ENCODE measurements around the gene MLEC. TPM values are rescaled to one million over a fixed set of nuclear protein-coding genes. Genes with fewer than 3 reads are reported as not detected.
A peak's percentile ranks its signal among the peaks of the same experiment; 100 is the strongest.

Gene MLEC
- total and polyA plus RNA-seq, 2 of the 13 experiments (the other 11 are each of a cell fraction or from before 2014, with no cell fraction given): 49.8 to 156 TPM

- TF ChIP-seq ZNF407 (CRISPR knock-in tag; IDR thresholded peaks at IDR 0.05; ENCODE audit: not compliant biosample characterization) (no peak), CEBPG (CRISPR knock-in tag; IDR thresholded peaks at IDR 0.05) (no peak)
Observed at GRCh38 chr12:120721866-120722265, 34.9 kb downstream of the MLEC start (continued).

- H3K4me2 ChIP-seq (ENCODE audit: low read depth, low read length): no peak overlapping the region
- CTCF ChIA-PET (ENCODE audit: low intra/inter-chr PET ratio, low total read pairs): no interaction called here
- no peak for FAIRE-seq
- peaks cover 7 to 40% of the 10 kb centered on the region in 2 experiments for H3K36me3 ChIP-seq (replicated peaks in 1 of 2; ENCODE audit: control insufficient read depth in 1 of 2, insufficient read depth in 2 of 2, low read length in 2 of 2)
- no peak overlapping the region for H3K27ac ChIP-seq (ENCODE audit: extremely low read length, insufficient read depth, low read length)
- POLR2A ChIA-PET: no interaction called here
- H3K4me3 ChIP-seq (replicated peaks in 1 of 3; ENCODE audit: insufficient read depth in 1 of 3, low read depth in 2 of 3, low read length in 3 of 3): no peak overlapping the region
- in situ Hi-C loops (cut with HindIII; ENCODE audit: extremely low pct_ligation_motif_present, low pct_unique_long_range_greater_than_20kb) (no loop called here), intact Hi-C loops (cut with micrococcal nuclease; ENCODE audit: unreplicated experiment) (no loop called here)
- TF ChIP-seq ZNF816 (CRISPR knock-in tag; IDR thresholded peaks at IDR 0.05; ENCODE audit: borderline replicate concordance): no peak
- TF ChIP-seq ZNF20 (CRISPR knock-in tag; IDR thresholded peaks at IDR 0.05): no peak
- 0 out of 2 replicates have a peak, but pooled peaks have one; percentile 6 for TF ChIP-seq CEBPB (IDR thresholded peaks at IDR 0.05; ENCODE audit: borderline replicate concordance, low read depth, low read length)
- no peak for TF ChIP-seq CENPBD1 (CRISPR knock-in tag; IDR thresholded peaks at IDR 0.05; ENCODE audit: borderline replicate concordance, low read depth)
- no peak for TF ChIP-seq KLF9 (CRISPR knock-in tag; IDR thresholded peaks at IDR 0.05; ENCODE audit: low read depth)
- no peak for TF ChIP-seq ZFP91 (CRISPR knock-in tag; IDR thresholded peaks at IDR 0.05; ENCODE audit: borderline replicate concordance)
- TF ChIP-seq ZNF672 (CRISPR knock-in tag; IDR thresholded peaks at IDR 0.05): no peak
- TF ChIP-seq NCOA5 (CRISPR knock-in tag; IDR thresholded peaks at IDR 0.05): no peak
- no peak overlapping the region for H2AFZ ChIP-seq (ENCODE audit: low read length)
- H3K4me1 ChIP-seq (ENCODE audit: insufficient read depth, low read length): peaks cover 47% of the 10 kb centered on the region
- no peaks in the 10 kb centered on the region for H4K20me1 ChIP-seq (ENCODE audit: insufficient read depth, low read length)
- no peaks in the 10 kb centered on the region for H3K27me3 ChIP-seq (ENCODE audit: control insufficient read depth in 1 of 2, insufficient read depth in 2 of 2, low read length in 2 of 2)
- ATAC-seq: no peak
- no peak overlapping the region for H3K9ac ChIP-seq (ENCODE audit: insufficient read depth, low read depth, low read length)
- DNase-seq (ENCODE audit: low spot score): no peak
- BruUV-seq (replicated peaks): no TSS peak
- 100% methylated on average over 2 of the region's 2 CpGs for WGBS (ENCODE audit: low lambda C conversion rate)
- no peaks in the 10 kb centered on the region for H3K9me3 ChIP-seq (ENCODE audit: low read length)
- H3K79me2 ChIP-seq (ENCODE audit: insufficient read depth, low read length): peaks cover 8% of the 10 kb centered on the region
Observed at GRCh38 chr12:120722784-120723183, 35.8 kb downstream of the MLEC start.
